HepG2 (cell line): ENCODE data around the gene SLC35B2. TPM values are rescaled to one million over a fixed set of nuclear protein-coding genes. Genes with fewer than 3 reads are reported as not detected.

Experiments
- FOXK1 ChIP-seq: sonication (generic); formaldehyde crosslinking; IDR thresholded peaks from 2 replicates; pipeline ENCODE4 v1.4.0; 2020; ENCODE audit warnings: low read depth, missing genetic modification reagents, borderline replicate concordance
- GABPB1 ChIP-seq: IDR thresholded peaks from 2 replicates; pipeline ENCODE4 v1.6.1; 2016; ENCODE audit warnings: mild to moderate bottlenecking, missing genetic modification reagents, moderate library complexity, missing compliant biosample characterization
- PAX8 ChIP-seq: sonication (generic); formaldehyde crosslinking; IDR thresholded peaks from 2 replicates; pipeline ENCODE4 v1.8.0; 2022; ENCODE audit warnings: mild to moderate bottlenecking, missing genetic modification reagents, borderline replicate concordance
- RAD21 ChIP-seq: fragments of 450-650 bp; formaldehyde crosslinking; IDR thresholded peaks from 2 replicates; pipeline ENCODE4 v1.5.0; 2020; ENCODE audit warnings: mild to moderate bottlenecking
- SCMH1 ChIP-seq: sonication (generic); formaldehyde crosslinking; IDR thresholded peaks from 2 replicates; pipeline ENCODE4 v1.9.0; 2021; ENCODE audit warnings: missing genetic modification reagents, mild to moderate bottlenecking, borderline replicate concordance
- SNAI1 ChIP-seq: sonication (generic); formaldehyde crosslinking; IDR thresholded peaks from 2 replicates; pipeline ENCODE4 v1.5.0; 2020; ENCODE audit warnings: mild to moderate bottlenecking, missing genetic modification reagents, borderline replicate concordance
- ZNF317 ChIP-seq: sonication (generic); formaldehyde crosslinking; IDR thresholded peaks from 2 replicates; pipeline ENCODE4 v1.5.0; 2020; ENCODE audit warnings: mild to moderate bottlenecking, missing genetic modification reagents
- ZNF326 ChIP-seq: sonication (generic); formaldehyde crosslinking; IDR thresholded peaks from 2 replicates; pipeline ENCODE4 v1.4.0; 2020; ENCODE audit warnings: missing genetic modification reagents, borderline replicate concordance
- ZNF777 ChIP-seq: sonication (generic); formaldehyde crosslinking; IDR thresholded peaks from 2 replicates; pipeline ENCODE4 v1.4.0; 2020; ENCODE audit warnings: missing genetic modification reagents
- polyA plus RNA-seq, 8 experiments: library from polyadenylated mRNA; depleted of rRNA in 3 of 8; stranded (reverse) in 7 of 8; unstranded in 1 of 8; fragments of >200 nt; fragmentation: Illumina TruSeq in 4 of 8; extraction: Trizol in 4 of 8; gene quantifications; 2 replicates each; pipeline versions ENCODE4 v1.2.1 to v1.2.3, GENCODE V29; 2011 to 2016; ENCODE audit warnings: low read depth in 4 of 8, missing spikeins in 1 of 8, mixed read lengths in 1 of 8; ENCODE audit not compliant: insufficient read depth in 1 of 8
- total RNA-seq, 5 experiments: library from RNA; depleted of rRNA; stranded (reverse); fragments of >200 nt; fragmentation: Illumina TruSeq; extraction: Trizol; gene quantifications; 2 replicates each; pipeline ENCODE4 v1.2.3, GENCODE V29; 2016; ENCODE audit warnings: low read depth in 1 of 5
- TF ChIP-seq, protein P1 (sequence below): sonication (generic); formaldehyde crosslinking; IDR thresholded peaks from 2 replicates; pipeline ENCODE4 v1.4.0; 2020; ENCODE audit warnings: missing genetic modification reagents, borderline replicate concordance
- TF ChIP-seq, protein P2 (sequence below): sonication (generic); formaldehyde crosslinking; IDR thresholded peaks from 2 replicates; pipeline ENCODE4 v1.5.1; 2020; ENCODE audit warnings: mild to moderate bottlenecking, missing genetic modification reagents, borderline replicate concordance
- TF ChIP-seq, protein P3 (sequence below): sonication (generic); formaldehyde crosslinking; conservative IDR thresholded peaks from 2 replicates; pipeline ENCODE4 v1.4.0; 2020; ENCODE audit warnings: missing genetic modification reagents
- TF ChIP-seq, protein P4 (sequence below): IDR thresholded peaks from 2 replicates; pipeline ENCODE4 v1.4.0; 2020; ENCODE audit warnings: mild to moderate bottlenecking, missing genetic modification reagents

SLC35B2 gene
- total and polyA plus RNA-seq, 2 of the 13 experiments (the other 11 are each of a cell fraction or from before 2014, with no cell fraction given): 61.1 to 148 TPM

DNA sequence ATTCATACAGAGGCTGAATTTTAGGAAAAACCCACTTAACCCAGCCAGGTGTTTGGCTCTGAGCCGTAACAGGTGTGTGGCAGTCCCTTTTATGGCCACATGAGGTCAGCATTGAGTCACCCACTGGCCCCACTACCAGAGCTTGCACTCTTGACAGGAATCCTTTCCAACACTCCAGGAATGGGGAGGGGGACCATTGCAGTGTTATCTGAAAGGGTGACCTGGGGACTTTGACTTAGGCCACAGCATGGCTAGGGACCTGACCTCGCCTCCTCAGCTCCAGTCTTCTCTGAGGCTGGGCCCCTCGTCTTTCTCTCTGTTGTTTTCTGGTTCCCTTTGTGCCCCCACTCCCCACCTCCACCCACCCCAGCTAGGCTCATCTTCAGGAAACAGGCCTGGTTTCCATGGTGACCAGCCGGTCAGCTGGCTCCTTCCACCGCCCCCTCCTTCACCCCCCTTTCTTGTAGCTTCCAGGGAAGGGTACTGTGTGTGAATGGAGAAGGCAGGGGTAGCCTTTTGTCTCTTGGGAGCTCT is 10.8 kb upstream of the SLC35B2 start (continued):
- TF ChIP-seq, protein P1, sequence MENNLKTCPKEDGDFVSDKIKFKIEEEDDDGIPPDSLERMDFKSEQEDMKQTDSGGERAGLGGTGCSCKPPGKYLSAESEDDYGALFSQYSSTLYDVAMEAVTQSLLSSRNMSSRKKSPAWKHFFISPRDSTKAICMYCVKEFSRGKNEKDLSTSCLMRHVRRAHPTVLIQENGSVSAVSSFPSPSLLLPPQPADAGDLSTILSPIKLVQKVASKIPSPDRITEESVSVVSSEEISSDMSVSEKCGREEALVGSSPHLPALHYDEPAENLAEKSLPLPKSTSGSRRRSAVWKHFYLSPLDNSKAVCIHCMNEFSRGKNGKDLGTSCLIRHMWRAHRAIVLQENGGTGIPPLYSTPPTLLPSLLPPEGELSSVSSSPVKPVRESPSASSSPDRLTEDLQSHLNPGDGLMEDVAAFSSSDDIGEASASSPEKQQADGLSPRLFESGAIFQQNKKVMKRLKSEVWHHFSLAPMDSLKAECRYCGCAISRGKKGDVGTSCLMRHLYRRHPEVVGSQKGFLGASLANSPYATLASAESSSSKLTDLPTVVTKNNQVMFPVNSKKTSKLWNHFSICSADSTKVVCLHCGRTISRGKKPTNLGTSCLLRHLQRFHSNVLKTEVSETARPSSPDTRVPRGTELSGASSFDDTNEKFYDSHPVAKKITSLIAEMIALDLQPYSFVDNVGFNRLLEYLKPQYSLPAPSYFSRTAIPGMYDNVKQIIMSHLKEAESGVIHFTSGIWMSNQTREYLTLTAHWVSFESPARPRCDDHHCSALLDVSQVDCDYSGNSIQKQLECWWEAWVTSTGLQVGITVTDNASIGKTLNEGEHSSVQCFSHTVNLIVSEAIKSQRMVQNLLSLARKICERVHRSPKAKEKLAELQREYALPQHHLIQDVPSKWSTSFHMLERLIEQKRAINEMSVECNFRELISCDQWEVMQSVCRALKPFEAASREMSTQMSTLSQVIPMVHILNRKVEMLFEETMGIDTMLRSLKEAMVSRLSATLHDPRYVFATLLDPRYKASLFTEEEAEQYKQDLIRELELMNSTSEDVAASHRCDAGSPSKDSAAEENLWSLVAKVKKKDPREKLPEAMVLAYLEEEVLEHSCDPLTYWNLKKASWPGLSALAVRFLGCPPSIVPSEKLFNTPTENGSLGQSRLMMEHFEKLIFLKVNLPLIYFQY (CRISPR knock-in tag): 0 out of 2 replicates have a peak, but pooled peaks have one; percentile 46
- TF ChIP-seq GABPB1 (CRISPR knock-in tag) (no peak), ZNF777 (CRISPR knock-in tag) (no peak), SNAI1 (no peak), PAX8 (CRISPR knock-in tag) (no peak), ZNF317 (no peak), ZNF326 (CRISPR knock-in tag) (no peak), FOXK1 (CRISPR knock-in tag) (peak; percentile 29; the same call in 1 of the 2 replicates), RAD21 (peak; percentile 90), SCMH1 (CRISPR knock-in tag) (no peak)
- TF ChIP-seq, protein P2, sequence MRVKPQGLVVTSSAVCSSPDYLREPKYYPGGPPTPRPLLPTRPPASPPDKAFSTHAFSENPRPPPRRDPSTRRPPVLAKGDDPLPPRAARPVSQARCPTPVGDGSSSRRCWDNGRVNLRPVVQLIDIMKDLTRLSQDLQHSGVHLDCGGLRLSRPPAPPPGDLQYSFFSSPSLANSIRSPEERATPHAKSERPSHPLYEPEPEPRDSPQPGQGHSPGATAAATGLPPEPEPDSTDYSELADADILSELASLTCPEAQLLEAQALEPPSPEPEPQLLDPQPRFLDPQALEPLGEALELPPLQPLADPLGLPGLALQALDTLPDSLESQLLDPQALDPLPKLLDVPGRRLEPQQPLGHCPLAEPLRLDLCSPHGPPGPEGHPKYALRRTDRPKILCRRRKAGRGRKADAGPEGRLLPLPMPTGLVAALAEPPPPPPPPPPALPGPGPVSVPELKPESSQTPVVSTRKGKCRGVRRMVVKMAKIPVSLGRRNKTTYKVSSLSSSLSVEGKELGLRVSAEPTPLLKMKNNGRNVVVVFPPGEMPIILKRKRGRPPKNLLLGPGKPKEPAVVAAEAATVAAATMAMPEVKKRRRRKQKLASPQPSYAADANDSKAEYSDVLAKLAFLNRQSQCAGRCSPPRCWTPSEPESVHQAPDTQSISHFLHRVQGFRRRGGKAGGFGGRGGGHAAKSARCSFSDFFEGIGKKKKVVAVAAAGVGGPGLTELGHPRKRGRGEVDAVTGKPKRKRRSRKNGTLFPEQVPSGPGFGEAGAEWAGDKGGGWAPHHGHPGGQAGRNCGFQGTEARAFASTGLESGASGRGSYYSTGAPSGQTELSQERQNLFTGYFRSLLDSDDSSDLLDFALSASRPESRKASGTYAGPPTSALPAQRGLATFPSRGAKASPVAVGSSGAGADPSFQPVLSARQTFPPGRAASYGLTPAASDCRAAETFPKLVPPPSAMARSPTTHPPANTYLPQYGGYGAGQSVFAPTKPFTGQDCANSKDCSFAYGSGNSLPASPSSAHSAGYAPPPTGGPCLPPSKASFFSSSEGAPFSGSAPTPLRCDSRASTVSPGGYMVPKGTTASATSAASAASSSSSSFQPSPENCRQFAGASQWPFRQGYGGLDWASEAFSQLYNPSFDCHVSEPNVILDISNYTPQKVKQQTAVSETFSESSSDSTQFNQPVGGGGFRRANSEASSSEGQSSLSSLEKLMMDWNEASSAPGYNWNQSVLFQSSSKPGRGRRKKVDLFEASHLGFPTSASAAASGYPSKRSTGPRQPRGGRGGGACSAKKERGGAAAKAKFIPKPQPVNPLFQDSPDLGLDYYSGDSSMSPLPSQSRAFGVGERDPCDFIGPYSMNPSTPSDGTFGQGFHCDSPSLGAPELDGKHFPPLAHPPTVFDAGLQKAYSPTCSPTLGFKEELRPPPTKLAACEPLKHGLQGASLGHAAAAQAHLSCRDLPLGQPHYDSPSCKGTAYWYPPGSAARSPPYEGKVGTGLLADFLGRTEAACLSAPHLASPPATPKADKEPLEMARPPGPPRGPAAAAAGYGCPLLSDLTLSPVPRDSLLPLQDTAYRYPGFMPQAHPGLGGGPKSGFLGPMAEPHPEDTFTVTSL (CRISPR knock-in tag): no peak
- TF ChIP-seq, protein P3, sequence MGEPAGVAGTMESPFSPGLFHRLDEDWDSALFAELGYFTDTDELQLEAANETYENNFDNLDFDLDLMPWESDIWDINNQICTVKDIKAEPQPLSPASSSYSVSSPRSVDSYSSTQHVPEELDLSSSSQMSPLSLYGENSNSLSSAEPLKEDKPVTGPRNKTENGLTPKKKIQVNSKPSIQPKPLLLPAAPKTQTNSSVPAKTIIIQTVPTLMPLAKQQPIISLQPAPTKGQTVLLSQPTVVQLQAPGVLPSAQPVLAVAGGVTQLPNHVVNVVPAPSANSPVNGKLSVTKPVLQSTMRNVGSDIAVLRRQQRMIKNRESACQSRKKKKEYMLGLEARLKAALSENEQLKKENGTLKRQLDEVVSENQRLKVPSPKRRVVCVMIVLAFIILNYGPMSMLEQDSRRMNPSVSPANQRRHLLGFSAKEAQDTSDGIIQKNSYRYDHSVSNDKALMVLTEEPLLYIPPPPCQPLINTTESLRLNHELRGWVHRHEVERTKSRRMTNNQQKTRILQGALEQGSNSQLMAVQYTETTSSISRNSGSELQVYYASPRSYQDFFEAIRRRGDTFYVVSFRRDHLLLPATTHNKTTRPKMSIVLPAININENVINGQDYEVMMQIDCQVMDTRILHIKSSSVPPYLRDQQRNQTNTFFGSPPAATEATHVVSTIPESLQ (CRISPR knock-in tag): no peak
- TF ChIP-seq, protein P4, sequence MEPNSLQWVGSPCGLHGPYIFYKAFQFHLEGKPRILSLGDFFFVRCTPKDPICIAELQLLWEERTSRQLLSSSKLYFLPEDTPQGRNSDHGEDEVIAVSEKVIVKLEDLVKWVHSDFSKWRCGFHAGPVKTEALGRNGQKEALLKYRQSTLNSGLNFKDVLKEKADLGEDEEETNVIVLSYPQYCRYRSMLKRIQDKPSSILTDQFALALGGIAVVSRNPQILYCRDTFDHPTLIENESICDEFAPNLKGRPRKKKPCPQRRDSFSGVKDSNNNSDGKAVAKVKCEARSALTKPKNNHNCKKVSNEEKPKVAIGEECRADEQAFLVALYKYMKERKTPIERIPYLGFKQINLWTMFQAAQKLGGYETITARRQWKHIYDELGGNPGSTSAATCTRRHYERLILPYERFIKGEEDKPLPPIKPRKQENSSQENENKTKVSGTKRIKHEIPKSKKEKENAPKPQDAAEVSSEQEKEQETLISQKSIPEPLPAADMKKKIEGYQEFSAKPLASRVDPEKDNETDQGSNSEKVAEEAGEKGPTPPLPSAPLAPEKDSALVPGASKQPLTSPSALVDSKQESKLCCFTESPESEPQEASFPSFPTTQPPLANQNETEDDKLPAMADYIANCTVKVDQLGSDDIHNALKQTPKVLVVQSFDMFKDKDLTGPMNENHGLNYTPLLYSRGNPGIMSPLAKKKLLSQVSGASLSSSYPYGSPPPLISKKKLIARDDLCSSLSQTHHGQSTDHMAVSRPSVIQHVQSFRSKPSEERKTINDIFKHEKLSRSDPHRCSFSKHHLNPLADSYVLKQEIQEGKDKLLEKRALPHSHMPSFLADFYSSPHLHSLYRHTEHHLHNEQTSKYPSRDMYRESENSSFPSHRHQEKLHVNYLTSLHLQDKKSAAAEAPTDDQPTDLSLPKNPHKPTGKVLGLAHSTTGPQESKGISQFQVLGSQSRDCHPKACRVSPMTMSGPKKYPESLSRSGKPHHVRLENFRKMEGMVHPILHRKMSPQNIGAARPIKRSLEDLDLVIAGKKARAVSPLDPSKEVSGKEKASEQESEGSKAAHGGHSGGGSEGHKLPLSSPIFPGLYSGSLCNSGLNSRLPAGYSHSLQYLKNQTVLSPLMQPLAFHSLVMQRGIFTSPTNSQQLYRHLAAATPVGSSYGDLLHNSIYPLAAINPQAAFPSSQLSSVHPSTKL (CRISPR knock-in tag): no peak; the same call in 1 of the 2 replicates
